Measurements from ENCODE around the gene KCNIP4. TPM values are rescaled to one million over a fixed set of nuclear protein-coding genes. Genes with fewer than 3 reads are reported as not detected.

Gene KCNIP4
- total and polyA plus RNA-seq, 9 of the 15 experiments (the other 6 are each of a cell fraction or from before 2014, with no cell fraction given) = 0.25 to 0.41 TPM; not detected in 7

DNA sequence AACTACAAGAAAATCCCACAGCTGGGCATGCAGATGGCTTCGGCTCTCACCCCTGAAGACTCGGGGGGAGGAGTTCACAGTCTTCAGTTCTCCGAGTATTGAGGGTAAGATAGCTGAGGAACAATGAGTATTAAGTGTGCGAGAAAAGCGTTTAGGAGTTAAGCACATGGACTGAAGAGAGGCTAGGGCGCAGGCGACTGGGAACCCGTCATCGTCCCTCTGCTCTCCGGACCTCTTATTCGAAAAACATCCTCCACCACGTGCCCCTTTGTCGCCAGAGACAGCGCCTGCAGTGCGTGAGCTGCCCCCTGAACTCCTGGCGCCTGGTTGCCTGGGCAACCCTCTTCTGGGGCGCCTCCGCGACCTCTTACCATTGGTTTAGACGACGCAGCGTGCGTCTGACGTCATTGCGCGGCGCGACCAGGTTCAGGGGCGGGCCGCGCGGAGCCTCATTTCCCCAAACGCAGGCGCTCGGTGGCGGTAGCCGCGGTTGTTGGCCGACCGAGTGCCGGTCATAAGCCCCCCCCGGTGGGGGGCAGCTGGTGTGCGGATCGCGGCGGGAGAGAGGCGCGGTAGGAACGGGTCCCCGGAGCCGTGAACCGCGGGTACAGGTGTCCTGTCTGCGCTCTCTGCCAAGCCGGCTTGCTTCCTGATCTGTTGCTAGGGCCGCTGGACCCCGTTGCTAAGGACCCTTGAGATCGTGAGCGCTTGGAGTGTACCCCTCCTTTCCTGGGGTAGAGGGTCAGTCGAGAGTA lies 1248.4 kb downstream of the KCNIP4 start, which contains the start of gene PACRGL (continued):
- peak; percentile 93 for TF ChIP-seq CXXC5 (CRISPR knock-in tag; IDR thresholded peaks at IDR 0.05)
- TF ChIP-seq, protein P1, sequence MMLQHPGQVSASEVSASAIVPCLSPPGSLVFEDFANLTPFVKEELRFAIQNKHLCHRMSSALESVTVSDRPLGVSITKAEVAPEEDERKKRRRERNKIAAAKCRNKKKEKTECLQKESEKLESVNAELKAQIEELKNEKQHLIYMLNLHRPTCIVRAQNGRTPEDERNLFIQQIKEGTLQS (IDR thresholded peaks at IDR 0.05) = peak; percentile 87
- TF ChIP-seq, protein P1 (CRISPR knock-in tag; conservative IDR thresholded peaks at IDR 0.05) = no peak
- TF ChIP-seq NR2C1 (IDR thresholded peaks at IDR 0.05) = peak; percentile 93
- TF ChIP-seq NR2C1 (tag; IDR thresholded peaks at IDR 0.05) = peak; percentile 91
- peak; percentile 94 for TF ChIP-seq L3MBTL2 (IDR thresholded peaks at IDR 0.05)
- peak; percentile 63 for TF ChIP-seq TAF1 (IDR thresholded peaks at IDR 0.05; ENCODE audit: control insufficient read depth, extremely low read depth, insufficient read depth, low read length, severe bottlenecking)
- no peak for TF ChIP-seq SPI1 (IDR thresholded peaks at IDR 0.05; ENCODE audit: borderline replicate concordance, low read depth, low read length)
- peak; percentile 17 for TF ChIP-seq HMGN3 (IDR thresholded peaks at IDR 0.05; ENCODE audit: borderline replicate concordance, extremely low read depth, insufficient read length, low read depth, low read length)
- TF ChIP-seq TCFL5 (CRISPR knock-in tag; conservative IDR thresholded peaks at IDR 0.05) = no peak
- no peak for TF ChIP-seq EP300 (IDR thresholded peaks at IDR 0.05; ENCODE audit: low read length)
- TF ChIP-seq, protein P2, sequence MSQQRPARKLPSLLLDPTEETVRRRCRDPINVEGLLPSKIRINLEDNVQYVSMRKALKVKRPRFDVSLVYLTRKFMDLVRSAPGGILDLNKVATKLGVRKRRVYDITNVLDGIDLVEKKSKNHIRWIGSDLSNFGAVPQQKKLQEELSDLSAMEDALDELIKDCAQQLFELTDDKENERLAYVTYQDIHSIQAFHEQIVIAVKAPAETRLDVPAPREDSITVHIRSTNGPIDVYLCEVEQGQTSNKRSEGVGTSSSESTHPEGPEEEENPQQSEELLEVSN (IDR thresholded peaks at IDR 0.05; ENCODE audit: borderline replicate concordance in 1 of 2, extremely low read depth in 1 of 2, insufficient read depth in 1 of 2, insufficient read length in 1 of 2, low read depth in 1 of 2, low read length in 1 of 2, poor library complexity in 1 of 2, severe bottlenecking in 1 of 2) = peak; percentile 89
- 0 out of 2 replicates have a peak, but pooled peaks have one; percentile 8 for TF ChIP-seq KLF13 (tag; IDR thresholded peaks at IDR 0.05; ENCODE audit: borderline replicate concordance, low read depth)
- no peak for TF ChIP-seq HMG20A (CRISPR knock-in tag; conservative IDR thresholded peaks at IDR 0.05)
- TF ChIP-seq HEY1 (CRISPR knock-in tag; IDR thresholded peaks at IDR 0.05; ENCODE audit: borderline replicate concordance) = no peak
- TF ChIP-seq ETV5 (CRISPR knock-in tag; IDR thresholded peaks at IDR 0.05; ENCODE audit: low read depth) = no peak
- peak; percentile 92 for TF ChIP-seq TBP (optimal IDR thresholded peaks at IDR 0.05; ENCODE audit: low read depth, low read length)
- no peak for TF ChIP-seq SMARCE1 (IDR thresholded peaks at IDR 0.05)
- no peak for TF ChIP-seq ZNF780A (CRISPR knock-in tag; IDR thresholded peaks at IDR 0.05)
- no peak for TF ChIP-seq ZNF507 (tag; conservative IDR thresholded peaks at IDR 0.05)
- peak; percentile 54 for TF ChIP-seq ZFX (CRISPR knock-in tag; IDR thresholded peaks at IDR 0.05)
- TF ChIP-seq, protein P3, sequence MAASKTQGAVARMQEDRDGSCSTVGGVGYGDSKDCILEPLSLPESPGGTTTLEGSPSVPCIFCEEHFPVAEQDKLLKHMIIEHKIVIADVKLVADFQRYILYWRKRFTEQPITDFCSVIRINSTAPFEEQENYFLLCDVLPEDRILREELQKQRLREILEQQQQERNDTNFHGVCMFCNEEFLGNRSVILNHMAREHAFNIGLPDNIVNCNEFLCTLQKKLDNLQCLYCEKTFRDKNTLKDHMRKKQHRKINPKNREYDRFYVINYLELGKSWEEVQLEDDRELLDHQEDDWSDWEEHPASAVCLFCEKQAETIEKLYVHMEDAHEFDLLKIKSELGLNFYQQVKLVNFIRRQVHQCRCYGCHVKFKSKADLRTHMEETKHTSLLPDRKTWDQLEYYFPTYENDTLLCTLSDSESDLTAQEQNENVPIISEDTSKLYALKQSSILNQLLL (CRISPR knock-in tag; IDR thresholded peaks at IDR 0.05; ENCODE audit: borderline replicate concordance) = no peak
- peak; percentile 69 for TF ChIP-seq SUPT5H (IDR thresholded peaks at IDR 0.05)
- TF ChIP-seq MECOM (CRISPR knock-in tag; IDR thresholded peaks at IDR 0.05) = no peak
- TF ChIP-seq PURB (CRISPR knock-in tag; IDR thresholded peaks at IDR 0.05; ENCODE audit: low read depth) = no peak
